GM18858 (cell line): ENCODE measurements around the gene SLC44A3.

ENCODE experiments used
- ATAC-seq: cut with Tn5 transposase; IDR thresholded peaks from one replicate; pipeline ENCODE4 v1.9.1; 2021; ENCODE audit not compliant: unreplicated experiment

Gene SLC44A3

GRCh38 chr1:94819945-94820746 is at the start of gene SLC44A3:
Gene SLC44A3 (plus strand): TSS chr1:94820357. CDS start chr1:94820452, 95 bp downstream.
- ATAC-seq, result no peak

GRCh38 chr1:94772230-94772641 is 47.9 kb upstream of the SLC44A3 start:
- ATAC-seq, result no peak

- no peak for ATAC-seq
Measured at GRCh38 chr1:94772845-94773244, 47.3 kb upstream of the SLC44A3 start.

- ATAC-seq, result no peak
Measured at GRCh38 chr1:94773296-94773809, 46.8 kb upstream of the SLC44A3 start.

- ATAC-seq, result no peak
Measured at GRCh38 chr1:94773931-94774422, 46.2 kb upstream of the SLC44A3 start.

- ATAC-seq, result no peak
Measured at GRCh38 chr1:94776474-94776873, 43.7 kb upstream of the SLC44A3 start.

- ATAC-seq, result no peak
Measured at GRCh38 chr1:94777281-94777680, 42.9 kb upstream of the SLC44A3 start.

- ATAC-seq, result no peak
Measured at GRCh38 chr1:94778808-94779207, 41.3 kb upstream of the SLC44A3 start.

GRCh38 chr1:94783342-94784189 is 36.6 kb upstream of the SLC44A3 start:
- no peak for ATAC-seq

- no peak for ATAC-seq
Measured at GRCh38 chr1:94784190-94784515, 36.0 kb upstream of the SLC44A3 start.

- no peak for ATAC-seq
Measured at GRCh38 chr1:94787691-94788090, 32.5 kb upstream of the SLC44A3 start.

GRCh38 chr1:94790246-94790645 is 29.9 kb upstream of the SLC44A3 start:
- ATAC-seq, result no peak

GRCh38 chr1:94790670-94791069 is 29.5 kb upstream of the SLC44A3 start:
- no peak for ATAC-seq

- ATAC-seq, result peak; percentile 96
Measured at GRCh38 chr1:94792473-94793295, 27.5 kb upstream of the SLC44A3 start.

GRCh38 chr1:94793296-94793656 is 26.9 kb upstream of the SLC44A3 start:
- ATAC-seq, result no peak

- peak; percentile 31 for ATAC-seq
Measured at GRCh38 chr1:94795434-94795833, 24.7 kb upstream of the SLC44A3 start.

- ATAC-seq, result no peak
Measured at GRCh38 chr1:94796266-94796665, 23.9 kb upstream of the SLC44A3 start.

- ATAC-seq, result no peak
Measured at GRCh38 chr1:94797291-94797690, 22.9 kb upstream of the SLC44A3 start.

GRCh38 chr1:94798054-94798453 is 22.1 kb upstream of the SLC44A3 start:
- ATAC-seq, result no peak

- no peak for ATAC-seq
Measured at GRCh38 chr1:94798462-94798861, 21.7 kb upstream of the SLC44A3 start.

- ATAC-seq, result no peak
Measured at GRCh38 chr1:94799206-94799605, 21.0 kb upstream of the SLC44A3 start.
